NCI-H1105 (cell line): ENCODE measurements around the gene GRAP.
"Not testable (repeated sequence)": the region's sequence is repeated elsewhere in the genome, so short reads cannot be mapped to it uniquely, and the experiment has no call there.

ENCODE experiments used
- DNase-seq: peaks from one replicate; lab custom pipeline; 2025; lab: John Stamatoyannopoulos, UW

GRAP gene

DNA sequence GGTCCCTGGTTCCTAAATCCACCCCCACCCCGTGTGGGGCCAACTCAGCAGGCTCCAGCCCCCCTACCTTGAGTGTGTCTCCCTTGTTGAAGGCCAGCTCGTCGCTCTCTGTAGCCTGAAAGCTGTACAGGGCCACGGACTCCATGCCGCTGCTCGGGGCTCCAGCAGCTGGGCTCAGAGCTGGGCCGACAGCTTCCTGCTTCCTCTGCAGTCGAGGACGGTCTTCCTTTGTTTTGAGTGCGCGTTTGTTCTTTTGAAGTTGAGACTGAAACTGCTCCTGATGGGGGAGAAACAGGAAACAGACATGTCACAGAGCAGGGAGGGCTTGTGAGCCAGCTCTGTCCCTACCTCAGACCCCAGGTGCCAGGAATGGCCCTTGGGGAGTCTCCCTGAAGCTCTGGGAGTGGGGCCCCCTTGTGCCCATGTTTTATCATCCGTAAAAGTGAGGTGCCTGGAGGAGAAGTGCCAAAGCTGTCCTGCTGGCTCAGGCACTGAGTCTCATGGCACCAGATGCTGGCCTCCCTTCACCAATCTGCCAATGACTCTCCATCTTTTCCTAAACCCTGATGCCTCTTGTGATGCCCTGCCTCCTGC is at the start of gene GRAP:
Gene GRAP (minus strand): TSS at position 176 of the 594 bp plus-strand sequence. CDS start 31 bp downstream, at position 145.
- DNase-seq: not testable (repeated sequence)

DNA sequence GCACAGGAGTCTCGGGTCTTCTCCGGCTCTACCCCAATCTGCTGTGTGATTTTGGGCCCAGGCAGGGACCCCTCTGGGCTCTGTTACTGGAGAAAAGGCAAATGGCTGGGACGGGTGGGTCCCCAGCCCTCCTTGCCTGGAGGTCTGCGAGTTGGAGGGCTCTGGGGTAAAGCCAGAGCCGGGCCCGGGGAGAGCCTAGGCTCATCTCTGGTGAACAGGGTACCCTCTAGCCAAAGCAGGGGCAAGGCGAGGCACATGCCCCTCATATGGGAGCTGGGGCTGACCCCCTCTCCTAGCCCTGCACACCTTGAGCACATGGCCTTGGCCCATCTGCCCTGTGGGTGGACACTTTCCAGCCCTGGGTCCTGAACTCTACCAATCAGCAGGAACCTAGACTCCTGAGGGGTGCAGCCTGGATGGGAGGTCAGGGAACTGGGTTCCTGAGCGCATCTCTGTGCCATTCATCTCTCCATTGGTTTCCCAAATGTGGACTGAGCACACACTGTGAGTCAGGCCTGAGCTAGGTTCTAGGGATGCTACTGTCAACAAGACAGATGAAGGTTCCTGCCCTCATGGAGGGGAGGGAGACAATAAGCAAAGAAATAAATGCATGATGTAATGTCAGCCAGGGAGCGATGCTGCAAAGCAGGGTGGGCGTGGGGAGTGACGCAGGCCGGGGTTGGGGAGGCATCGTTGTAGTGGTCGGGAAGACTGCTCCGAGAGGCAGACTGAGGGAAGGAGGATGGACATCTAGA is 47.1 kb upstream of the GRAP start:
- not testable (repeated sequence) for DNase-seq

DNA sequence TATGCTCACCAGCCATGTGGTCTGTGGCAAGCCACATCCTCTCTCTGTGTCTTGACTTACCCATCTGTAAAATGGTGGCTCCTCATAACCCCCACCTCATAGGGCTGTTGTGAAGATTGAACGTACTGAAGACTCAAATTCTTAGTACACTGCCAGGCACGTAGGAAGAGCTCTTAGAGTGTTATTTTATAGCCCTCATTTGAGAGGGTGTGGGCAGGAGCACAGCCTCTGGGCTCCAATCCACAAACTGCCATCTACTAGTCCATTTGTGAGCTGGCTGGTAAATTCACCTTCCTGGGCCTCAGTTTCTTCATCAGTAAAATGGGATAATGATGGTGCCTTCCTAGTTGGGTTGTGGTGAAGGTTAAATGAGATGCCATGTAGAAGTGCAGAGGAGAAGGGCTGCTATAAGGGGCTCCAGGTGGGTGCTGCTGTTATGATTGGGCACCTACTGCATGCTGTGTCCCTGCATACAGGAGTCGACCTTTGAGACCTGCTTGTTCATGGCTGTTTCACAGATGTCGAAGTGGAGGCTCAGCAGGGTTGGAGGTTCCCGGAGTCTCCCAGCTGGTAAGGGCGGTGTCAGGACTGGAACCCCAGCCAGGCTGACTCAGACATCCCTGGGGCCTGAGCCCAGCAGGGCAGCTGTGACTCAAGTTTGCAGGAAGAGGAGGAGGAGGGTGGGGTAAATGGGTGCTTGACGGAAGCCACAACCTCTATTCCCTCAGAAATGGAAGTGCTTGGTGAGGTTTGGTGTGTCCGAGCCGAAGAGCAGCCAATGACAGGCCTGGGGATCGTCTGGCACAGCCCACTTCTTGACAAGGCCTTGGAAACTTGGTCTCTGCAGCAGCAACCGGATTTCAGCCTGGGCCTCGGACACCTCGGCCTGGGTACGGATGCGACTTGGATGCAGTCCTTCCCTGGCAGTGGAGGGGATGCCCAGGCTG is 46.3 kb upstream of the GRAP start:
- DNase-seq: not testable (repeated sequence)

DNA sequence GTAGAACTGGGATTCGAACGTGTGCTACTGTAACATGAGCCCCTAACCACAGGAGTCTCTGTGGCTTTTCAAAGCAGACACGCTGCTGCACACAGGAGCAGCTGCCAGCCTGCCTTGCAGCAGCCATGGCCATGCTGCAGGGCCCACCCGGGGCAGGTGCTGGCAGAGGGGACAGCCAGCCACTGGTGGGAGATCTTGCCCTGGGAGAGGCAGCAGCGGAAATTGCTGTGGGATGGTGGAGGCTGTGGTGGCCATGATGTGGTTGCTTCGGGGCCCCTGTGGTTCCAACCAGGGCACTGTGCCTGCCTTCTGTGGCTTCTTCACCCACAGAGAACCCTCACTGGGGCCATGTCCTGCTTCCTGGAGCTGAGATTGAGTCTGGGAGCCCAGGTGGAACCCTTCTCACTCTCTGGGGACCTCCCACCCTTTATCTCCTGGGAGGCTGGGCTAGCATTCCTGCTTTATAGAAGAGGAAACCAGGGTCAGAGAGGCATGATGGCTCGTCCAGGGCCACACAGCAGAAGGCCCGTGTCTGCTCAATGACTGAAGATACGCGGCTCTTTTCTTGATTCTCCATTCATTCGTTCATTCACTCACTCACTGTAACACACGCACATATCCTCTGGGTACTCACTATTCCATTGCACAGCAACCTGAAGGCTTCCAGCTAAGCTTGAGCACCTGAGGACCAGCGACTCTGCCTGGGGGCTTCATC is 43.5 kb upstream of the GRAP start:
- DNase-seq: not testable (repeated sequence)

DNA sequence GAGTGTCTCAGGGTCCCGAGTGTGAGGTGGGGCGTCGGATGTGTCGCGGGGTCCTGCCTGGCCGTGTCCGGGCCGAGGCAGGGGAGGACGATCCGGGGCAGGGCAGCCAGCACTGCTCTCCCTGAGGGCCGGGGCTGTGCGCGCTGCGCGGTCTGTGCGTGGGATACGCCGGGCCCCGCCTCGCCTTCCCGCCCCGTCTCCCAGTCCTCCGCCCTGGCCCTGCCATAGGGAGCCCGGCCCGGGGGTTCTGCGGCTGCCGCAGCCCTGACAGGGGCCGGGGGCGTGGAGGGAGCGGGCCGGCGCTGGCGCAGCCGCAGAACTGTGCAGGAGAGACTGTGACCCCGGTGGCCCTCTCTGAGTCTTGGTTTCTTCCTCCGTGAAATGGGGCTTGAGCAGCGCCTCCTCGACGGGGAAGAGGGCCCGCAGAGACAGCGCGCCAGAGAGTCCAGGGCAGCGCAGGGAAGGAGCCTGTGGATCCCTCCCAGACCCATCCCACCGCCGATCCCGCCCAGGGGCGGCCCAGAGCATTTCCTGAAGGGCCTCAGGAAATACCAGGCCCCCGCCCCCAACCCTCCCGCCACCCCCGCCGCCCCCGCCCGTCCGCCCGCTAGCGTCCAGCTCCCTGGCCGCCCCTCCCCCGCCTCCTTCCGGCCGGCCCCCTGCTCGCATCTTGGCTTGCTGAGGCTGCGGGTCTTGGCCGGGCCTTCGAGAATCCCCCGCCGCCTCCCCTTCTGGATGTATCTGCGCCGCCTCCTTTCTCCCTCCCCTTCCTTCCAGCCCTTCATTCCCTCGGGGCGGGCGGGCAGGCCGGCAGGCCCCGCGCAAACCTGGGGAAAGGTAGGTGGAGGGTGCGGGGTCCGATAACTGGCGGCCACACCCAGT is 42.3 kb upstream of the GRAP start:
- not testable (repeated sequence) for DNase-seq

DNA sequence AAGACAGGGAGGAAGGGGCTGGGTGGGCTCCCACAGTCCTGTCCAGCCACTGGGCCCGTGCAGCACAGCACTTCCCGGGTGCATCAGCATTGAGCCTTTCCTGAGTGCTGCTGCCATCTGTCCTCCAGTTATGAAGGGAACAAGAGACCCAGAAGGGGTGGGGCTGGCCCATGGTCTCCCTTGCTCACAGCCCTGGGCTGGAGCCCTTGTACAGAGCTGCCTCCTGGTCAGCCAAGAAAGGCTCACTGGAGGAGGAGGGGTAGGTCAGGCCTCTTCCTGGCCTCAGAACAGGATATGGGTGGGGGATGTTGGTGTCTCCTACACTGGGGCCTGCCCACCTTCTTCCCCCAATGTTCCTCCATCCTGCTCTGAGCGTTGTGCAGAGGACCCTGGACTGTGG is 30.6 kb upstream of the GRAP start:
- DNase-seq: not testable (repeated sequence)

DNA sequence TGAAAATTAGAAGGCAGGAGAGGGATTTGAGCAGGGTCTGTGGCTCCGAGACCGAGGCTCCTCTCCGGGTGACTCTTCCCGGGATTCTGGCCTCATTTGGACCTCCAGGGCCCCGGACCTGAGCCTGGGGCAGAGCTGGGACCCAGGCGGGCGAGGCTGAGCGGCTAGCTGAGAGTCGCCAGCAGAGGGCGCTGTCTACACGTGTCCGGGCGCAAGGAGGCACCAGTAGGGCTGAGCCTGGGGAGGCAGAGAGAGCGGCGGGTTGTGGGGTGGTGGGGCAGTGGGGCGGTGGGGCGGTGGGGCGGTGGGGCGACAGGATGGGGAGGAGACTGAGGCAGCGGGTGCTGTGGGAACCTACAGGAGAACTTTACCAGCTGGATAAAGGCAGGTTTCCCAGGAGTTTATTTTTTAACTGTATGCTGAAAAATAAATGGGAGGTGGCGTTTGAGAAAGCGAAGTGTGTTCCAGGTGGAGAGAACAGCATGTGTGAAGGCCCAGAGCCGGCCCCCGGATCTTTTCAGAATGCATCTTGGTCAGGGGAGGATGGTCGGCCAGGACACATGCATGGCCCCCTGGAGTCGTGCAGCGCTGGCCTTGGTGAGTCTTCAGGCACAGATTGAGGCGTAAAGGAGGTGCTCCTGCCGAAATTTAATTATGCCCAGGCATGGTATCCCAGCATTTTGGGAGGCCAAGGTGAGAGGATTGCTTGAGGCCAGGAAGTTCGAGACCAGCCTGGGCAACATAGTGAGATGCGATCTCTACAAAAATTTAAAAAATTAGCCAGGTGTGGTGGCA is 29.8 kb upstream of the GRAP start:
- DNase-seq: not testable (repeated sequence)

DNA sequence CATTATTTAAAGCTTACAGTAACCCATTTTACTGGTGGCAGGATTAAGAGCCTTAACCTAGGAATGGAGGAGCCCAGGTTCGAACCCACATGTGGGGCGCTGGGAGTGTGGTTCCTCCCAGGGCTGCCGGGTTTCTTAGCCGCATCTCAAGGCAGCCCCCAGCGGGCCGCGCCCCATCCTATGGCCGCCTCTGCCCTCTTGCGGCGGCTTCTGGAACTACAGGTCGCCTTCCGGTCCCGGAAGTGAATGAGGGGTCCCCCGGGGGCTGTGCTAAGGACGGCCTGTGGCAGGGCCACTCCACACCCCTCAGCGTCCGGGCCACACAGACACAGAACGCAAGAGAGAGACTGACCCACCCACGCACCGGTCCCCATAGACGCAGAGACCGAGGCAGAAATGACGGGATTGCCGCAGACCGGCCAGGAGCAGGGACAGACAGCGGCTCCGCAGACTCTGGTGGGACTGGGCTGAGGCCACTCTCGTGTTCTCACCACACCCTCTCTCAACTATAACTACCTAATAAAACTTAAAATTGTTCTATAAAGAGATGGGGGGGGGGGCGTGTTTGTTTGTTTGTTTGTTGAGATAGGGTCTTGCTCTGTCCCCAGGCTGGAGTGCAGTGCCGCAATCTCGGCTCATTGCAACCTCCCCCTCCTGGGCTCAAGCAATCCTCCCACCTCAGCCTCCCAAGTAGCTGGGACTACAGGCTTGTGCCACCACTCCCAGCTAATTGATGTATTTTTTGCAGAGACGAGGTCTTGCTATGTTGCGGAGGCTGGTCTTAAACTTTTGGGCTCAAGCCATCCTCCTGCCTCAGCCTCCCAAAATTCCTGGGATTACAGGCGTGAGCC is 23.8 kb upstream of the GRAP start:
- not testable (repeated sequence) for DNase-seq

DNA sequence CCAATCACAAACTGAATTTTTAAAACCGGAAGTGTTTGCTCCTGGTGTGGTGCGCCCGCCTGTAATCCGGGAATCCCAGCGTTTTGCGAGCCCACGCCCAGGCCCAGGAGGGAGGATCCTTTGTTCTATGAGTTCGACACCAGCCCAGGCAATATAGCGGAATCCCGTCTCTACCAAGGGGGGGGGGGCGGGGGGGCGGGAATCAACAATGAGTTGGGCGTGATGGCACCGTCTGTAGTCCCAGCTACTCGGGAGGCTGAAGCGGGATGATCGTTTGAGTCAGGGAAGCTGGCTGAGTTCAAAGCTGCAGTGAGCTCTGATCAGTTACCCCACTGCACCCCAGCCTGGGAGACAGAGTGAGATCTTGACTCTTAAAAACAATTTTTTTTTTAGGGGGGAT is 17.6 kb upstream of the GRAP start:
- not testable (repeated sequence) for DNase-seq

DNA sequence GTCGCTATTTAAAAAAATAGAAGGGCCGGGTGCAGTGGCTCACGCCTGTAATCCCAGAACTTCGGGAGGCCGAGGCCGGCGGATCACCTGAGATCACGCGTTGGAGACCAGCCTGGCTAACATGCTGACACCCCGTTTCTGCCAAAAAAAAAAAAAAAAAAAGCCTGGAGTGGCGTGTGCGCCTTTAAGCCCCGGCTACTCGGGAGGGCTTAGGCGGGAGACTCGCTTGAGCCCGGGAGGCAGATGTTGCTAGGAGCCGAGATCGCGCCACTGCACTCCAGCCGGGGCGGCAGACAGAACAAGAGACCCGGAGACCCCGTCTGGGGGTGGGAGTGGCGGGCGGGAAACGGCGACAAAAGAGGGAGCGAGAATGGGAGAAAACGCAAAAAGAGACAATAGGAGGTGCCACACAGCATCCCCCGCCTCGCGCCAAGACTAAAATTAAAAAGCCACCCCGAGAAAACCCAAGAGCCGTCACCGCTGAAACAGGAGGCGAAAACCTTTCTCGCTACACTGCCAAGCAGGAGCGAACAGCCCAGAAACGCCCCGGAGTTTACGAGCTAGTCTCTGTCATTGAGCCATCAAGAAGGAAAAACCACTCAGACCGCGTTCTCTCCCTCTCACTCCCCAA is 16.7 kb upstream of the GRAP start:
- not testable (repeated sequence) for DNase-seq

DNA sequence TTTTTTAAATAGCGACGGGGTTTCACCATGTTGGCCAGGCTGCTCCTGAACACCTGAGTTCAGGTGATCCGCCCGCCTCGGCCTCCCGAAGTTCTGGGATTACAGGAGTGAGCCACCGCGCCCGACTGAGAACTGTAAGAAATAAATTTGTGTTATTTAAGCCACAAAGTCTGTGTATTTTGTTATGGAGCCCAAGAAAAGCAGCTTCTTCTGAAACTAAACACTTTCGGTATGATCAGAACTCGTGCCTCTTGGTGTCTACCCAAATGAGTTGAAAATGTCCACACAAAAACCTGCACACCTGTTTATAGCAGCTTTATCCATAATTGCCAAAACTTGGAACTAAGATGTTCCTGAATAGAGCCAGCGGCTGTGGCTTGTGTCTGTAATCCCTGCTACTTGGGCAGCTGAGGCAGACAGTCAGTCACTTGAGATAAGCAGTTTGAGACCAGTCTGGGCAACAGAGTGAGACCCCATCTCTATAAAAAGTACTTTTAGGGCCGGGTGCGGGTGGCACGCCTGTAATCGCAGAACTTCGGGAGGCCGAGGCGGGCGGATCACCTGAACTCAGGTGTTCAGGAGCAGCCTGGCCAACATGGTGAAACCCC is 16.1 kb upstream of the GRAP start:
- not testable (repeated sequence) for DNase-seq

DNA sequence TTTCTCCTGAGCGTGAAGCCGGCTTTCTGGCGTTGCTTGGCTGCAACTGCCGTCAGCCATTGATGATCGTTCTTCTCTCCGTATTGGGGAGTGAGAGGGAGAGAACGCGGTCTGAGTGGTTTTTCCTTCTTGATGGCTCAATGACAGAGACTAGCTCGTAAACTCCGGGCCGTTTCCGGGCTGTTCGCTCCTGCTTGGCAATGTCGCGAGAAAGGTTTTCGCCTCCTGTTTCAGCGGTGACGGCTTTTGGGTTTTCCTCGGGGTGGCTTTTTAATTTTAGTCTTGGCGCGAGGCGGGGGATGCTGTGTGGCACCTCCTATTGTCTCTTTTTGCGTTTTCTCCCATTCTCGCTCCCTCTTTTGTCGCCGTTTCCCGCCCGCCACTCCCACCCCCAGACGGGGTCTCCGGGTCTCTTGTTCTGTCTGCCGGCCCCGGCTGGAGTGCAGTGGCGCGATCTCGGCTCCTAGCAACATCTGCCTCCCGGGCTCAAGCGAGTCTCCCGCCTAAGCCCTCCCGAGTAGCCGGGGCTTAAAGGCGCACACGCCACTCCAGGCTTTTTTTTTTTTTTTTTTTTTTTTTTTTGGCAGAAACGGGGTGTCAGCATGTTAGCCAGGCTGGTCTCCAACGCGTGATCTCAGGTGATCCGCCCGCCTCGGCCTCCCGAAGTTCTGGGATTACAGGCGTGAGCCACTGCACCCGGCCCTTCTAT is 15.4 kb upstream of the GRAP start:
- not testable (repeated sequence) for DNase-seq

DNA sequence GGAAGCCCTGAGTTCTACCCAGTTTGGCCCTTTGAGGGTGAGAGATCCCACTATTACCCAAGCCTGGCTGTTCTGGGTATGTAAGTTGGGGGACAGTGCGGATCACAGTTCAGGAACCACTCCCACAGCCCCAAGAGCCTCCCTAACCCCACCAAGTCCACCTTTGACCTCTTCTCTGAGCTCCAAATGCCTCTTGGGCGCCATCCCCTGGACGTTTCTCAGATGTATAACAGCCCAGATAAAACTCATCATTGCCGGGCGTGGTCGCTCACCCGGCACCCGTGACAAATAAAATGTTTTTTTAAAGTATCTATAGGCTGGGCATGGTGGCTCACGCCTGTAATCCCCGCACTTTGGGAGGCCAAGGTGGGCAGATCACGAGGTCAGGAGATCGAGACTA is 8.7 kb upstream of the GRAP start:
- not testable (repeated sequence) for DNase-seq

DNA sequence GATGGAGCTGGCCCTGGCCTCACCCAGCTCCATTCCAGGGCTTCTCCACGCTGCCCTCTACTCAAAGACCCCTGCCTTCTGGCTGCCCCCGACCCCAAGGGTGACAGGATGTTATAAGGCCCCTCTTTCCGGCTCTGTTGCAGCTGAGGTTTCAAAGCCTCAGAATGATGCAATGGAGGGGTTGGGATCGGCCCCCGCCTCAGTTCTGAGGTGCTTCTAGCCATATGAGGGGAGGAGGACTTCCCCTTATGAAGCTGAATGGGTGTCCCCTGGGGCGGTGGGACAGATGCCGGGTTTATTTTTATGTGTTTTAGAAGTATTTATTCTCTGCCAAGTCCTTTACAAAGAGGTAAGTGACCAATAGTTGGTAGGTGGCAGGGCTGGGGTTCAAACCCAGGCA is 2.1 kb upstream of the GRAP start:
- not testable (repeated sequence) for DNase-seq

DNA sequence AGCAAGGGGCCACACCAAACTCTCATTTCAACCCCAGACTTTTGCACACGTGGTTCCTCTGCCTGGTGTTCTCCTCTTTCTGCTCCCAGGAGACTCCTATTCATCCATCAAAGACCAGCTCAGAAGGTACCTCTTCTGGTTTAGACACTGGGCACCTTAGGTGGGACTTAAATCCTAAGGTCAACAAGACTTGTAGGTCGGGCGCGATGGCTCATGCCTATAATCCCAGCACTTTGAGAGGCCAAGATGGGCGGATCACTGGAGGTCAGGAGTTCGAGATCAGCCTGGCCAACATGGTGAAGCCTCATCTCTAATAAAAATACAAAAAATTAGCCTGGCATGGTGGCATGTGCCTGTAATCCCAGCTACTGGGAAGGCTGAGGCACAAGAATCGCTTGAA is 753 bp upstream of the GRAP start:
- DNase-seq: not testable (repeated sequence)

DNA sequence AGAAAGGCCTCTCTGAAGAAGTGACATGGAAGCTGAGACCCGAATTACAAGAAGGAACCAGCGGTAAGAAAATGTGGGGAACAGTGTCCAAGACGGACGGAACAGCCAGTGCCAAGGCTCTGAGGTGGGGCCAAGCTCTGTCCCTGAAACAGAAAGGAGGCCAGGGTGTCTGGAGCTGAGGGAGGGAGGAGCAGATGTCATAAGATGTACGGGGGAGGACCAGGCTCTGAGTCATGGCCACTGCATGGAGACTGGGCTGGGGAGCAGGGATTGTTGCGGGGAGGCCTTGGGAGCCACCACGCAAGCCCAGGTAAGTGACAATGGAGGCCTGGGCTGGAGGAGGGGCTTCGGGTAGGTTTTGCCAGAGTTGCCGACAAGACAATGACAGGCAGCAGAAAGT is 2.1 kb downstream of the GRAP start:
- DNase-seq: not testable (repeated sequence)

DNA sequence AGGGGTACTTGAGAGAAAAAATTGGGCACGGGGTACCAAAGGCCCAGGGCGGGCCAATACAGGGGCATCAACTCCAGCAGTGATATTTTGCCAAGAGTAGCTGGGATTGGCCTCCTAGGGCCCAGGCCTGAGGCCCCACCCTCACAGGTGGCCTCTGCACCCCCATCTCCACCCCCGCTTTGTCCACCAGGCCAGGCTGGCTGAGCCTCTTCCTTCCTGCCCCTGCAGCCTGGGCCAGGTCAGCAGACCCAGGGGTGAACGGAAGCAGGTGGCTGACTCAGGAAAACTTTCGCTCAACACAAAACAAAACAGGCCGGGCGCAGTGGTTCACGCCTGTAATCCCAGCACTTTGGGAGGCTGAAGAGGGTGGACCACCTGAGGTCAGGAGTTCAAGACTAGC is 3.7 kb downstream of the GRAP start:
- DNase-seq: not testable (repeated sequence)
